Measurements from ENCODE around the gene COX20. TPM values are rescaled to one million over a fixed set of nuclear protein-coding genes. Genes with fewer than 3 reads are reported as not detected.

Gene COX20
- total RNA-seq, 1 experiment from 2014 or later = 50.0 TPM

- no peaks in the 10 kb centered on the region for H3K27me3 ChIP-seq (ENCODE audit: low read length)
- DNase-seq (peak; percentile 83), ATAC-seq (peak; percentile 78)
- no peaks in the 10 kb centered on the region for H3K9me3 ChIP-seq (ENCODE audit: low read length)
- peaks cover 7% of the 10 kb centered on the region; the same call in 1 of the 2 replicates for H3K4me1 ChIP-seq (ENCODE audit: insufficient read depth, low read length)
- POLR2A ChIA-PET (ENCODE audit: unreplicated experiment) = interaction anchor here (0.6 kb wide), 3 partner anchors 49 to 241 kb away, joined by 3 to 21 read pairs (median 7); no protein-coding TSS in a partner anchor
- H3K4me2 ChIP-seq (ENCODE audit: low read length) = peak overlapping the region; percentile 73
- H2AFZ ChIP-seq (ENCODE audit: low read length) = peak overlapping the region; percentile 73
- no peaks in the 10 kb centered on the region for H4K20me1 ChIP-seq (ENCODE audit: low read length)
- TF ChIP-seq EZH2 (IDR thresholded peaks at IDR 0.05; ENCODE audit: low read length, unreplicated experiment) (no peak), CTCF (conservative IDR thresholded peaks at IDR 0.05; ENCODE audit: low read depth, low read length) (peak; percentile 92)
- no peak overlapping the region for H3K27ac ChIP-seq (ENCODE audit: low read length)
- peak overlapping the region; percentile 27; the same call in 1 of the 2 replicates for H3K4me3 ChIP-seq (ENCODE audit: low read length)
- CTCF ChIA-PET = interaction anchor here (0.6 to 1.2 kb wide), 7 partner anchors 26 to 241 kb away, joined by 3 to 14 read pairs (median 5); no protein-coding TSS in a partner anchor
- intact Hi-C loops (cut with micrococcal nuclease) = loop anchor here (1.0 to 2.0 kb wide), 4 partner anchors 20 to 241 kb away; no protein-coding TSS in a partner anchor
- no peaks in the 10 kb centered on the region for H3K36me3 ChIP-seq (ENCODE audit: low read depth, low read length)
- no peaks in the 10 kb centered on the region for H3F3A ChIP-seq (ENCODE audit: low read length, unreplicated experiment)
- no peak overlapping the region for H3K9ac ChIP-seq (ENCODE audit: low read length)
- no peaks in the 10 kb centered on the region for H3K79me2 ChIP-seq (ENCODE audit: low read length)
- no peaks in the 10 kb centered on the region for H3K9me2 ChIP-seq (replicated peaks; ENCODE audit: low read length)
- BruUV-seq (replicated peaks) = no TSS peak
Measured at GRCh38 chr1:244801246-244801645, 34.2 kb upstream of the COX20 start.

GRCh38 chr1:244802041-244802440 is 33.4 kb upstream of the COX20 start:
- Histone ChIP-seq H3K9ac (ENCODE audit: low read length) (no peak overlapping the region), H2AFZ (ENCODE audit: low read length) (no peak overlapping the region), H3K4me3 (ENCODE audit: low read length) (no peak overlapping the region), H3K36me3 (ENCODE audit: low read depth, low read length) (no peaks in the 10 kb centered on the region), H3K4me1 (ENCODE audit: insufficient read depth, low read length) (peaks cover 7% of the 10 kb centered on the region; the same call in 1 of the 2 replicates), H3F3A (ENCODE audit: low read length, unreplicated experiment) (no peaks in the 10 kb centered on the region), H4K20me1 (ENCODE audit: low read length) (no peaks in the 10 kb centered on the region), H3K4me2 (ENCODE audit: low read length) (no peak overlapping the region), H3K79me2 (ENCODE audit: low read length) (no peaks in the 10 kb centered on the region), H3K27me3 (ENCODE audit: low read length) (no peaks in the 10 kb centered on the region), H3K9me2 (replicated peaks; ENCODE audit: low read length) (no peaks in the 10 kb centered on the region), H3K27ac (ENCODE audit: low read length) (no peak overlapping the region), H3K9me3 (ENCODE audit: low read length) (no peaks in the 10 kb centered on the region)
- no peak for ATAC-seq
- no peak for DNase-seq
- TF ChIP-seq EZH2phosphoT487 (IDR thresholded peaks at IDR 0.05; ENCODE audit: borderline replicate concordance, low read length) (no peak), EZH2 (IDR thresholded peaks at IDR 0.05; ENCODE audit: low read length, unreplicated experiment) (no peak), CTCF (conservative IDR thresholded peaks at IDR 0.05; ENCODE audit: low read depth, low read length) (no peak)
- ChIA-PET CTCF (interaction anchor here (0.9 to 1.2 kb wide), 5 partner anchors 25 to 241 kb away, joined by 3 to 14 read pairs (median 5); no protein-coding TSS in a partner anchor), POLR2A (ENCODE audit: unreplicated experiment) (interaction anchor here (0.6 kb wide), 1 partner anchor 32 kb away, joined by 3 read pairs; no protein-coding TSS in a partner anchor)
- intact Hi-C loops (cut with micrococcal nuclease) = no loop called here
- BruUV-seq (replicated peaks) = no TSS peak

GRCh38 chr1:244802556-244803239 is 32.8 kb upstream of the COX20 start:
- no peak overlapping the region for H3K4me3 ChIP-seq (ENCODE audit: low read length)
- no peaks in the 10 kb centered on the region for H3F3A ChIP-seq (ENCODE audit: low read length, unreplicated experiment)
- intact Hi-C loops (cut with micrococcal nuclease) = no loop called here
- H3K36me3 ChIP-seq (ENCODE audit: low read depth, low read length) = no peaks in the 10 kb centered on the region
- TF ChIP-seq EZH2phosphoT487 (IDR thresholded peaks at IDR 0.05; ENCODE audit: borderline replicate concordance, low read length) (no peak), CTCF (conservative IDR thresholded peaks at IDR 0.05; ENCODE audit: low read depth, low read length) (no peak), EZH2 (IDR thresholded peaks at IDR 0.05; ENCODE audit: low read length, unreplicated experiment) (no peak)
- no peaks in the 10 kb centered on the region for H3K9me2 ChIP-seq (replicated peaks; ENCODE audit: low read length)
- H3K79me2 ChIP-seq (ENCODE audit: low read length) = no peaks in the 10 kb centered on the region
- no peak overlapping the region for H3K9ac ChIP-seq (ENCODE audit: low read length)
- no peaks in the 10 kb centered on the region for H4K20me1 ChIP-seq (ENCODE audit: low read length)
- BruUV-seq (replicated peaks) = no TSS peak
- DNase-seq (no peak), ATAC-seq (no peak)
- H3K4me1 ChIP-seq (ENCODE audit: insufficient read depth, low read length) = peaks cover 7% of the 10 kb centered on the region; the same call in 1 of the 2 replicates
- CTCF ChIA-PET = interaction anchor here (0.5 to 1.2 kb wide), 2 partner anchors 22 to 169 kb away, joined by 3 to 14 read pairs; no protein-coding TSS in a partner anchor
- no peaks in the 10 kb centered on the region for H3K27me3 ChIP-seq (ENCODE audit: low read length)
- no peak overlapping the region for H2AFZ ChIP-seq (ENCODE audit: low read length)
- H3K4me2 ChIP-seq (ENCODE audit: low read length) = no peak overlapping the region
- H3K9me3 ChIP-seq (ENCODE audit: low read length) = no peaks in the 10 kb centered on the region
- POLR2A ChIA-PET (ENCODE audit: unreplicated experiment) = interaction anchor here (0.6 kb wide), 1 partner anchor 31 kb away, joined by 3 read pairs; no protein-coding TSS in a partner anchor
- H3K27ac ChIP-seq (ENCODE audit: low read length) = no peak overlapping the region

Measured in PC-3 (cell line).